ENCODE measurements around the gene SBF2. TPM values are rescaled to one million over a fixed set of nuclear protein-coding genes. Genes with fewer than 3 reads are reported as not detected.
A peak's percentile ranks its signal among the peaks of the same experiment; 100 is the strongest.

The SBF2 gene
- total and polyA plus RNA-seq, 2 of the 13 experiments (the other 11 are each of a cell fraction or from before 2014, with no cell fraction given), result 24.0 to 45.8 TPM

DNA sequence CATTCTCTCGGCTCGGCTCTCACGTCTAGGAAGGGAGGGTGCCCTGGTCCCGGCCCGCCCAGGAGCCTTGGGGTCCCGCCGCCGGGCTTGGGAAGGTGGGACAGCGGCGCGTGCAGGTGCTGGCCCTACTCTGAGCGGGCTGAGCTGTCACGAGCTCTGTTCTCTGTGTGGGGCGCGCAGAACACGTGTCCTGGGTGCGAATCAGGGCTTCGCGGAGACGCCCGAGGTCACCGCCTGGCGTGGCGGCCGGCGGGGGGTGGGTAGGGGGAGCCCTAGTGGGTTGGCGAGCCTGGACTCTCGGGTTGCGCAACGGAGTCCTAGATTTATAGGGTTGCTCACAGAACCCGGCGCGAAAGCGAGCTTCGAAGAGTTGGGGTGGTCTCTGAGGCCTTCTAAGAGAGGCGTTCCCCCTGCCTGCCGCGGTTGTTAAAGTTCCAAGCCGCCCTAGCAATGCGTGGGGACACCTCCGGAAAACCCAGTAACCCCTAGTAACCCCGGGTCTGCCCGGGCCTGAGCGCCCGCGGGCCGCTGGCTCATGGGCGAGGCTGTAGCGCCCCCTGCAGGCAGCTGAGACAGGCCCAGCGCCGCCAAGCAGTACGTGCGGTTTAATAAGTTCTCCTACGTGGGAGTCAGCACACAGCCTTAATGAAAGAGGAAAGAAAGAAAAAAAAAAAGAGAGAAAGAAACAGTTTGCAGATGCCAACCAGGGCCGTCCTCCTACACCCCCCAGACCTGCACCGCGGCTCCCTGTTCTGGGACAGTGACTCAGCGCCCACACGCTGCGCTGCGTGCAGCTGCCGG, 13.6 kb upstream of the SBF2 start (continued):
- no peak for TF ChIP-seq AKNA (CRISPR knock-in tag; IDR thresholded peaks at IDR 0.05; ENCODE audit: borderline replicate concordance)
- TF ChIP-seq AHDC1 (CRISPR knock-in tag; IDR thresholded peaks at IDR 0.05; ENCODE audit: borderline replicate concordance), result peak; percentile 21; the same call in 1 of the 2 replicates
- no peak for TF ChIP-seq RORA (CRISPR knock-in tag; IDR thresholded peaks at IDR 0.05)
- TF ChIP-seq ZNF766 (CRISPR knock-in tag; IDR thresholded peaks at IDR 0.05; ENCODE audit: borderline replicate concordance), result no peak
- TF ChIP-seq ZNF333 (CRISPR knock-in tag; IDR thresholded peaks at IDR 0.05; ENCODE audit: borderline replicate concordance), result no peak
- TF ChIP-seq, protein P1, sequence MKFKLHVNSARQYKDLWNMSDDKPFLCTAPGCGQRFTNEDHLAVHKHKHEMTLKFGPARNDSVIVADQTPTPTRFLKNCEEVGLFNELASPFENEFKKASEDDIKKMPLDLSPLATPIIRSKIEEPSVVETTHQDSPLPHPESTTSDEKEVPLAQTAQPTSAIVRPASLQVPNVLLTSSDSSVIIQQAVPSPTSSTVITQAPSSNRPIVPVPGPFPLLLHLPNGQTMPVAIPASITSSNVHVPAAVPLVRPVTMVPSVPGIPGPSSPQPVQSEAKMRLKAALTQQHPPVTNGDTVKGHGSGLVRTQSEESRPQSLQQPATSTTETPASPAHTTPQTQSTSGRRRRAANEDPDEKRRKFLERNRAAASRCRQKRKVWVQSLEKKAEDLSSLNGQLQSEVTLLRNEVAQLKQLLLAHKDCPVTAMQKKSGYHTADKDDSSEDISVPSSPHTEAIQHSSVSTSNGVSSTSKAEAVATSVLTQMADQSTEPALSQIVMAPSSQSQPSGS (CRISPR knock-in tag; IDR thresholded peaks at IDR 0.05), result no peak
- TF ChIP-seq BRF2 (CRISPR knock-in tag; IDR thresholded peaks at IDR 0.05), result no peak
- no peak for TF ChIP-seq ZNF83 (CRISPR knock-in tag; IDR thresholded peaks at IDR 0.05; ENCODE audit: borderline replicate concordance)
- TF ChIP-seq MAFF (IDR thresholded peaks at IDR 0.05; ENCODE audit: low read depth, low read length), result peak; percentile 23; the same call in 1 of the 2 replicates
- 0 out of 2 replicates have a peak, but pooled peaks have one; percentile 15 for TF ChIP-seq ZC3H13 (CRISPR knock-in tag; IDR thresholded peaks at IDR 0.05)
- TF ChIP-seq KDM5B (CRISPR knock-in tag; IDR thresholded peaks at IDR 0.05; ENCODE audit: borderline replicate concordance), result peak; percentile 63; the same call in 1 of the 2 replicates
- TF ChIP-seq ZSCAN31 (CRISPR knock-in tag; IDR thresholded peaks at IDR 0.05; ENCODE audit: low read depth), result peak; percentile 82
- no peak for TF ChIP-seq ZNF569 (CRISPR knock-in tag; IDR thresholded peaks at IDR 0.05; ENCODE audit: borderline replicate concordance)
- TF ChIP-seq DMAP1 (CRISPR knock-in tag; IDR thresholded peaks at IDR 0.05), result no peak
- no peak for TF ChIP-seq HES4 (CRISPR knock-in tag; IDR thresholded peaks at IDR 0.05; ENCODE audit: borderline replicate concordance)
